ENCODE measurements around the gene LHPP. TPM values are rescaled to one million over a fixed set of nuclear protein-coding genes. Genes with fewer than 3 reads are reported as not detected.

The LHPP gene
- total RNA-seq, 1 donor from 2014 or later = 24.5 TPM

DNA sequence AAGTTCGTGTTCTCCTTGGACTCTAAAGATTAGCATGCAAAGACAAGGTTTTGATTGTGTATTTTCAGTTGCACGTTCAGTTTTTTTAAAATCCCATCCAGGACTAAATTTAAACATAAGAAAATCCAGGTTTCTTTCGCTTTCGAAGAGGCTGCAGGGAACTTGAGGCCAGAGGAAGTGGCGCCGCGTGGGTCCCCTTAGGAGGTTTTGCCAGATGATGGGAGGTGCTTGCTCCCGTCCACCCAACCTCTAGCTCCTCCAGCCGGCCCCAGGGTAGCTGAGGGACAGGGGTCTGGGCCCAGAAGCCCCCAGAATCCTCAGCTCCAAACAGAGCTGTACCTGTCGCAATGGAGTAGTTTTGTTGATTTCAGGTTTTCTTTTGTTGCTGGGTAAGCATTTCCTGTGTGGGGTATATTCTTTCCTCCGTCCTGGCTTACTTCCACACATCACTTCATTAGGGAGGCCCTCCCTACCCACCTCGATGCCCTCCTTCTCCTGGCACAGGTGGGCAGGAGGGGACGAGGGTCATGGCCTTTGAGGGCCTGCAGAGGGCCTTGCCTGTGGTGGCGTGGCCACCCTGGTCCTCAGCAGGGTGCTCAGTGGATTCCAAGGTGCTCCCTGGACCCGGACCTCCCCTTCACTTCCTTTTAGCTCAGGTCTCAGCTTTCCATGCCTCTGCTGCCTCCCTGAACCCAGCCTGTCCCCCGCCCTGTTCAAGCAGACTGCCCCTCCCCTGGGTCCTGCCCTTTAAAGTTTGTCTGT lies 32.6 kb downstream of the LHPP start:
- H3K9me3 Mint-ChIP-seq = no peaks in the 10 kb centered on the region
- H3K27me3 Mint-ChIP-seq (ENCODE audit: insufficient read depth, low read depth) = peaks cover 6% of the 10 kb centered on the region
- H3K27ac Mint-ChIP-seq = no peak overlapping the region
- Histone ChIP-seq H3K9ac (no peak overlapping the region), H3K4me2 (no peak overlapping the region), H3K27ac (no peak overlapping the region), H3K27me3 (no peaks in the 10 kb centered on the region), H3K79me2 (ENCODE audit: low read depth) (no peaks in the 10 kb centered on the region), H3F3A (ENCODE audit: low read depth) (peaks cover 8% of the 10 kb centered on the region), H3K4me1 (peaks cover 25% of the 10 kb centered on the region), H4K20me1 (ENCODE audit: low read depth) (no peaks in the 10 kb centered on the region), H3K4me3 (no peak overlapping the region), H3K36me3 (no peaks in the 10 kb centered on the region), H3K9me3 (ENCODE audit: low read depth) (no peaks in the 10 kb centered on the region), H2AFZ (replicated peaks) (no peak overlapping the region)
- H3K4me1 Mint-ChIP-seq = peaks cover 33% of the 10 kb centered on the region
- H3K36me3 Mint-ChIP-seq = peaks cover 6% of the 10 kb centered on the region
- no peak overlapping the region for H3K4me3 Mint-ChIP-seq
- TF ChIP-seq EZH2phosphoT487 (IDR thresholded peaks at IDR 0.05) = no peak
- TF ChIP-seq, protein P1, sequence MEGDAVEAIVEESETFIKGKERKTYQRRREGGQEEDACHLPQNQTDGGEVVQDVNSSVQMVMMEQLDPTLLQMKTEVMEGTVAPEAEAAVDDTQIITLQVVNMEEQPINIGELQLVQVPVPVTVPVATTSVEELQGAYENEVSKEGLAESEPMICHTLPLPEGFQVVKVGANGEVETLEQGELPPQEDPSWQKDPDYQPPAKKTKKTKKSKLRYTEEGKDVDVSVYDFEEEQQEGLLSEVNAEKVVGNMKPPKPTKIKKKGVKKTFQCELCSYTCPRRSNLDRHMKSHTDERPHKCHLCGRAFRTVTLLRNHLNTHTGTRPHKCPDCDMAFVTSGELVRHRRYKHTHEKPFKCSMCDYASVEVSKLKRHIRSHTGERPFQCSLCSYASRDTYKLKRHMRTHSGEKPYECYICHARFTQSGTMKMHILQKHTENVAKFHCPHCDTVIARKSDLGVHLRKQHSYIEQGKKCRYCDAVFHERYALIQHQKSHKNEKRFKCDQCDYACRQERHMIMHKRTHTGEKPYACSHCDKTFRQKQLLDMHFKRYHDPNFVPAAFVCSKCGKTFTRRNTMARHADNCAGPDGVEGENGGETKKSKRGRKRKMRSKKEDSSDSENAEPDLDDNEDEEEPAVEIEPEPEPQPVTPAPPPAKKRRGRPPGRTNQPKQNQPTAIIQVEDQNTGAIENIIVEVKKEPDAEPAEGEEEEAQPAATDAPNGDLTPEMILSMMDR (IDR thresholded peaks at IDR 0.05) = no peak
- TF ChIP-seq EZH2 (IDR thresholded peaks at IDR 0.05) = no peak
- no peak for DNase-seq (ENCODE audit: low spot score)

DNA sequence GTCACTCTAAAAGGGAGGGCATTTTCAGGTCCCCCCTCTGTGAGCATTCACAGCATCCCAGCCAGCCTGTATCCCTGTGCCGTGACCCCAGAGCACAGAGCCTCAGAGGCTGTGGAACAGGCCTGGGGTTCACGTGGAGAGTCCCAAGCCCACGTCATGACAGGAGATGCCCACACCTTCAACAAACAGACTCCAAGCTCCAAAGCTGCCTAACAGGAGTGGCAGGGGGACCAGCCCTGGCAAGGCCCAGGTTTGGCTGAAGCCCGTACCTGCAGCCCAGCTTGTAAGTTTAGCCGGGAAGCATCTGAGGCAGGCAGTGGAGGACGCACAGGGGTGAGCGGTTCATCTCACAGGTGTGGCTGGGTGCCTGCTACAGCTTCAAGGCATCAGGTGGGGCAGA lies 33.5 kb downstream of the LHPP start:
- H3K9ac ChIP-seq = no peak overlapping the region
- H3K4me1 Mint-ChIP-seq = peaks cover 33% of the 10 kb centered on the region
- H3K27ac ChIP-seq = no peak overlapping the region
- no peak overlapping the region for H3K27ac Mint-ChIP-seq
- no peaks in the 10 kb centered on the region for H3K9me3 ChIP-seq (ENCODE audit: low read depth)
- H3K27me3 ChIP-seq = no peaks in the 10 kb centered on the region
- H2AFZ ChIP-seq (replicated peaks) = no peak overlapping the region
- peaks cover 5% of the 10 kb centered on the region for H3K36me3 Mint-ChIP-seq
- TF ChIP-seq EZH2 (IDR thresholded peaks at IDR 0.05) (no peak), EZH2phosphoT487 (IDR thresholded peaks at IDR 0.05) (no peak)
- TF ChIP-seq, protein P1 (IDR thresholded peaks at IDR 0.05) = no peak
- H3K4me1 ChIP-seq = peaks cover 25% of the 10 kb centered on the region
- H3K79me2 ChIP-seq (ENCODE audit: low read depth) = no peaks in the 10 kb centered on the region
- H3K4me3 ChIP-seq = no peak overlapping the region
- H3F3A ChIP-seq (ENCODE audit: low read depth) = peaks cover 8% of the 10 kb centered on the region
- H3K27me3 Mint-ChIP-seq (ENCODE audit: insufficient read depth, low read depth) = peaks cover 6% of the 10 kb centered on the region
- H3K36me3 ChIP-seq = no peaks in the 10 kb centered on the region
- no peaks in the 10 kb centered on the region for H4K20me1 ChIP-seq (ENCODE audit: low read depth)
- H3K4me3 Mint-ChIP-seq = no peak overlapping the region
- no peak for DNase-seq (ENCODE audit: low spot score)
- H3K9me3 Mint-ChIP-seq = no peaks in the 10 kb centered on the region
- no peak overlapping the region for H3K4me2 ChIP-seq

DNA sequence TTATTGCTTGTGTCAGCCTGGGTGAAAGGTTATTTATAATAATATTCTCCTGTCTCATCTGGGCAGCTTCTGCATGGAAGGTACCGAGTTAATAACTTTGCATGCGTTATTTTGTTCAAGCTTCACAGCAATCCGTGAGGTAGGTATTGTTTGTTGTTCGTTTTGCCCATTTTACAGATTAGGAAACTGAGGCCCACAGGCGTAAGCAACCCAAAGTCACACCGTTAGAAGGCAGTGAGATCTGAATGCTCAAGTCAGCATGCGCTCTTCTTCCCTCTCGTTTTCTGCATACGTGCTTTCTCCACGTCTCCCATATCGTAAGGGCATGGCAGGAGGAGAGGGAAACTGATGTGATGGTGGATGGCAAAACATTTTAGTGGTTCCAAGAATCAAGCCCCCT lies 34.1 kb downstream of the LHPP start:
- Histone ChIP-seq H3K9me3 (ENCODE audit: low read depth) (peaks cover 3% of the 10 kb centered on the region), H4K20me1 (ENCODE audit: low read depth) (no peaks in the 10 kb centered on the region), H3K27ac (no peak overlapping the region), H3K79me2 (ENCODE audit: low read depth) (no peaks in the 10 kb centered on the region), H3K36me3 (peaks cover 3% of the 10 kb centered on the region), H3K4me3 (no peak overlapping the region), H3K9ac (no peak overlapping the region), H3K4me2 (no peak overlapping the region), H3K4me1 (peaks cover 25% of the 10 kb centered on the region), H2AFZ (replicated peaks) (no peak overlapping the region), H3F3A (ENCODE audit: low read depth) (peaks cover 8% of the 10 kb centered on the region), H3K27me3 (no peaks in the 10 kb centered on the region)
- H3K4me1 Mint-ChIP-seq = peaks cover 33% of the 10 kb centered on the region
- H3K27me3 Mint-ChIP-seq (ENCODE audit: insufficient read depth, low read depth) = peaks cover 6% of the 10 kb centered on the region
- no peak overlapping the region for H3K27ac Mint-ChIP-seq
- TF ChIP-seq, protein P1 (IDR thresholded peaks at IDR 0.05) = no peak
- TF ChIP-seq EZH2phosphoT487 (IDR thresholded peaks at IDR 0.05) = no peak
- no peak for TF ChIP-seq EZH2 (IDR thresholded peaks at IDR 0.05)
- H3K36me3 Mint-ChIP-seq = peaks cover 6% of the 10 kb centered on the region
- peaks cover 3% of the 10 kb centered on the region for H3K9me3 Mint-ChIP-seq
- H3K4me3 Mint-ChIP-seq = no peak overlapping the region
- no peak for DNase-seq (ENCODE audit: low spot score)

Measured in neural progenitor cell (in vitro differentiated cells).